HG03571 (cell line): ENCODE measurements around the gene CCDC50.

Experiments
- ATAC-seq: cut with Tn5 transposase; IDR thresholded peaks from one replicate; pipeline ENCODE4 v1.9.1; 2021; ENCODE audit not compliant: unreplicated experiment

Gene CCDC50

GRCh38 chr3:191316876-191317603, 12.2 kb upstream of the CCDC50 start:
- ATAC-seq: no peak

GRCh38 chr3:191320316-191320715, 8.9 kb upstream of the CCDC50 start:
- no peak for ATAC-seq

GRCh38 chr3:191321019-191321767, 8.0 kb upstream of the CCDC50 start:
- no peak for ATAC-seq

GRCh38 chr3:191324936-191325335, 4.3 kb upstream of the CCDC50 start:
- no peak for ATAC-seq

- ATAC-seq: no peak
These were observed 1.7 kb upstream of the CCDC50 start for GRCh38 chr3:191327526-191327925.

- ATAC-seq: no peak
These were observed 722 bp upstream of the CCDC50 start for GRCh38 chr3:191328383-191328961.

- peak; percentile 23 for ATAC-seq
These were observed 698 bp downstream of the CCDC50 start, which contains the start of gene UTS2B for GRCh38 chr3:191329654-191330529. TSS of gene UTS2B (minus strand) at chr3:191330526. CDS start at chr3:191282189, 48,337 bp downstream.

- ATAC-seq: no peak
These were observed 1.4 kb downstream of the CCDC50 start for GRCh38 chr3:191330530-191331048.

GRCh38 chr3:191331388-191331787, 2.2 kb downstream of the CCDC50 start:
- ATAC-seq: no peak

- no peak for ATAC-seq
These were observed 4.2 kb downstream of the CCDC50 start for GRCh38 chr3:191333298-191333880.

GRCh38 chr3:191334346-191334893, 5.2 kb downstream of the CCDC50 start:
- ATAC-seq: no peak

GRCh38 chr3:191336833-191337232, 7.6 kb downstream of the CCDC50 start:
- ATAC-seq: peak; percentile 32

GRCh38 chr3:191338177-191338488, 8.9 kb downstream of the CCDC50 start:
- no peak for ATAC-seq

- ATAC-seq: no peak
These were observed 10.2 kb downstream of the CCDC50 start for GRCh38 chr3:191339316-191339917.

- ATAC-seq: no peak
These were observed 11.2 kb downstream of the CCDC50 start for GRCh38 chr3:191340351-191340750.

- peak; percentile 63 for ATAC-seq
These were observed 11.8 kb downstream of the CCDC50 start for GRCh38 chr3:191340966-191341365.

GRCh38 chr3:191342006-191342405, 12.8 kb downstream of the CCDC50 start:
- no peak for ATAC-seq

- ATAC-seq: no peak
These were observed 13.2 kb downstream of the CCDC50 start for GRCh38 chr3:191342411-191342810.

- no peak for ATAC-seq
These were observed 13.9 kb downstream of the CCDC50 start for GRCh38 chr3:191343115-191343514.

GRCh38 chr3:191343913-191344312, 14.7 kb downstream of the CCDC50 start:
- no peak for ATAC-seq
